Immature natural killer cell (primary cell): ENCODE measurements around the gene FSTL3. TPM values are rescaled to one million over a fixed set of nuclear protein-coding genes. Genes with fewer than 3 reads are reported as not detected.
A peak's percentile ranks its signal among the peaks of the same experiment; 100 is the strongest.

ENCODE experiments used
- DNase-seq, 3 donors: peaks; one replicate each; pipeline ENCODE4 v3.0.0; 2022; ENCODE audit warnings: mixed read lengths in 1 of 3
- H3K27ac Mint-ChIP-seq, 6 donors: one replicate each; pipeline ENCODE4 v1.8.0; 2020; ENCODE audit warnings: mixed read lengths in 6 of 6, mild to moderate bottlenecking in 5 of 6, inconsistent platforms in 4 of 6, moderate library complexity in 3 of 6
- H3K27me3 Mint-ChIP-seq, 3 donors: one replicate each; pipeline ENCODE4 v1.8.0; 2020 to 2021; ENCODE audit warnings: low read depth in 3 of 3, mild to moderate bottlenecking in 3 of 3, mixed read lengths in 3 of 3, moderate library complexity in 3 of 3, inconsistent platforms in 1 of 3
- H3K36me3 Mint-ChIP-seq, 3 donors: one replicate each; pipeline ENCODE4 v1.8.0; 2020; ENCODE audit warnings: mixed read lengths in 3 of 3, inconsistent platforms in 2 of 3, mild to moderate bottlenecking in 2 of 3
- H3K4me1 Mint-ChIP-seq, 2 donors: one replicate each; pipeline ENCODE4 v1.8.0; 2020; ENCODE audit warnings: inconsistent platforms in 2 of 2, mild to moderate bottlenecking in 2 of 2, mixed read lengths in 2 of 2, moderate library complexity in 1 of 2
- H3K4me3 Mint-ChIP-seq, 5 donors: one replicate each; pipeline ENCODE4 v1.8.0; 2020; ENCODE audit warnings: mild to moderate bottlenecking in 5 of 5, mixed read lengths in 5 of 5, inconsistent platforms in 3 of 5, moderate library complexity in 3 of 5
- H3K9me3 Mint-ChIP-seq, 6 donors: one replicate each; pipeline ENCODE4 v1.8.0; 2020; ENCODE audit warnings: mild to moderate bottlenecking in 6 of 6, mixed read lengths in 6 of 6, inconsistent platforms in 4 of 6, moderate library complexity in 3 of 6
- polyA plus RNA-seq, 3 donors: library from polyadenylated mRNA; unstranded; fragments of 300-500 nt; fragmentation: Illumina TruSeq; gene quantifications; one replicate each; pipeline ENCODE4 v1.2.3, GENCODE V29; 2021

FSTL3 gene
- polyA plus RNA-seq, 3 donors from 2014 or later: 1.4 to 2.6 TPM; not detected in 1

DNA sequence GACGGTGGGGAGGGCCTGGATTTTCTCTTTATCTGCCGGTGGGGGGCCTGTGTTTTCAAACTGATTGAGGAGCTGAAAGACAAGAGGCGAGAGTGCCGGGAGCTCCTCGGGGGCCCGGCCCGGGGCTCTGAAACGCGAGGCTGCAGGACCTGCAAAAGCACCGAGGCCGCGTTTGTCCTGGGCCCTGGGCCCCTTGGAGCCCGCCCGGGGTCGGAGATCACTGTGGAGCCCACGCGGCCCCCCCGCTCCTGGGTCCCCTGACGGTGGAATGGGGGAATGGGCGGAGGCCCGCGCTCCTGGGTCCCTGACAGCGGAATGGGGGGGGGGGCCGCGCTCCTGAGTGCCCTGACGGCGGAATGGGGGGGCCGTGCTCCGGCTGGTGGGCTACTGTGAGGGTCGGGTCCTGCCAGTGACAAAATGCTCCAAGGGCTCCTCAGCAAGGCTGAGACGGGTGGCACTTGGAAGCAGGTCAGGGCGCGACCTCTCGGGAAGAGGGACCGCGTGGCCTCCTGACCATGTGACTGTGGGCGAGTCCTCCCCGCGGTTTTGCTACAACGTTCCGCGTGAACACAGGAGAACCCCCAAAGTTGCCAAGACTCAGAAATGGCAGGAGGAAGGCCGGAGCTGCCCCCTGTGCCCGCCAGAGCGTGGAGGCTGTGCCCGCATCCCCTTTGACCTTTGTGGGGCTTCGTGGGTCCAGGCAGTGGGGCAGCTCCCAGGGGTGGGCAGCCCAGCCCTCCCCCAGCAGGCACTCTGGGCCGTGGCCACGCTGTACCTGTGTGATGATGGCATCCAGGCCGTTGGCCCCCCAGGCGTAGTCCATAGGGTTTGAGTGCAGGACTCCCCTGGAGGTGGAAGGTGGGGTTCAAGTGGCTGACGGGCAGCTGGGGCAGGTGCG, 27.0 kb upstream of the FSTL3 start:
- H3K27me3 Mint-ChIP-seq: peaks cover 2 to 6% (median 4%) of the 10 kb centered on the region in 3 donors
- H3K9me3 Mint-ChIP-seq: no peaks in the 10 kb centered on the region
- DNase-seq: no peak
- H3K4me3 Mint-ChIP-seq: no peak overlapping the region
- H3K27ac Mint-ChIP-seq: no peak overlapping the region
- peaks cover 8 to 12% of the 10 kb centered on the region in 2 donors for H3K4me1 Mint-ChIP-seq
- peaks cover 0 to 3% (median 0%) of the 10 kb centered on the region in 3 donors for H3K36me3 Mint-ChIP-seq

DNA sequence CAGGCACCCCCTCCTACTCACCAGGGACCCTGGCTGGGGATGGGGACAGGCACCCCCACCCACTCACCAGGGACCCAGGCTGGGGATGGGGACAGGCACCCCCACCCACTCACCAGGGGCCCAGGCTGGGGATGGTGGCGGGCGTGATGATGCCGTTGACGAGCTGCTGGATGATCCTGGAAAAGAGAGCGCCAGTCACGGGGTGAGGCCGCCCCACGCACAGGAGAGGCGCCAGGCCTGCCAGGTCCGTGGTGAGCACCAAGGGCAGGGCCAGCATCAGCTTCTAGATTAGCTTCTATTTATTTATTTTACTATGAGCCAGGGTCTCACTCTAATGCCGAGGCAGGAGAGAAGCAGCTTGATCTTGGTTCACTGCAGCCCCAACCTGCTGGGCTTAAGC, 26.1 kb upstream of the FSTL3 start:
- no peak overlapping the region for H3K4me3 Mint-ChIP-seq
- H3K27me3 Mint-ChIP-seq: peaks cover 4 to 8% (median 5%) of the 10 kb centered on the region in 3 donors
- no peak overlapping the region for H3K27ac Mint-ChIP-seq
- H3K9me3 Mint-ChIP-seq: no peaks in the 10 kb centered on the region
- peaks cover 12 to 19% of the 10 kb centered on the region in 2 donors for H3K4me1 Mint-ChIP-seq
- peaks cover 0 to 3% (median 0%) of the 10 kb centered on the region in 3 donors for H3K36me3 Mint-ChIP-seq
- no peak for DNase-seq

DNA sequence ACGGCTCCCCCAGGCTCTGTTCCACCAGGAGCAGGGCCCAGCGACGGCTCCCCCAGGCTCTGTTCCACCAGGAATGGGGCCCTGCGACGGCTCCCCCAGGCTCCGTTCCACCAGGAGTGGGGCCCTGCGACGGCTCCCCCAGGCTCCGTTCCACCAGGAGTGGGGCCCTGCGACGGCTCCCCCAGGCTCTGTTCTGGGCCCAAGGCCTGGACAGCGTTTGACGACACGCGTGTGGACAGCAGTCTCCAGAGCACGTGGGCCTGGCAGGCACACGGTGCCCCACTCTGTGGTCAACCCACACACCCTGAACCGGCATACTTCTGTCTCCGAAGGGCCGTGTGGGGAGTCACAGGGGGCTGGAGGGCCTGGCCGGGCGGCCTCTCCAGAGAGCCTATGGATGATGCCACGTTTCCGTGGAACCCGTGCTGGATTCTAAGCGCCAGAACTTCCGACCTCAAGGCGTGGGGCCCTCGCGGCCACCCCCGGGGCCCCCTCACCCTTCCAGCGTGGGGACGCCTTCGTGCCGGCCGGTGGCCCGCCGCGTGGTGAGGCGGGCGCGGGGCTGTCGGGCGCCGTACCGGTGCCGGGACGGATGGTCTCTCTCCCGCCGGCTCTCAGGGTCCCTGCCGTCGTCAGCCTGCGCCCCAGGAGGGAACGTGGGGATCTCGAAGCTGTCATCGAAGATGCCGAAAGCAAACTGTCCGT, 24.9 kb upstream of the FSTL3 start:
- H3K36me3 Mint-ChIP-seq: peaks cover 0 to 3% (median 0%) of the 10 kb centered on the region in 3 donors
- peaks cover 24 to 30% of the 10 kb centered on the region in 2 donors for H3K4me1 Mint-ChIP-seq
- no peak overlapping the region for H3K27ac Mint-ChIP-seq
- H3K4me3 Mint-ChIP-seq: no peak overlapping the region
- H3K27me3 Mint-ChIP-seq: peaks cover 3 to 6% (median 4%) of the 10 kb centered on the region in 3 donors
- no peak for DNase-seq
- H3K9me3 Mint-ChIP-seq: no peaks in the 10 kb centered on the region

DNA sequence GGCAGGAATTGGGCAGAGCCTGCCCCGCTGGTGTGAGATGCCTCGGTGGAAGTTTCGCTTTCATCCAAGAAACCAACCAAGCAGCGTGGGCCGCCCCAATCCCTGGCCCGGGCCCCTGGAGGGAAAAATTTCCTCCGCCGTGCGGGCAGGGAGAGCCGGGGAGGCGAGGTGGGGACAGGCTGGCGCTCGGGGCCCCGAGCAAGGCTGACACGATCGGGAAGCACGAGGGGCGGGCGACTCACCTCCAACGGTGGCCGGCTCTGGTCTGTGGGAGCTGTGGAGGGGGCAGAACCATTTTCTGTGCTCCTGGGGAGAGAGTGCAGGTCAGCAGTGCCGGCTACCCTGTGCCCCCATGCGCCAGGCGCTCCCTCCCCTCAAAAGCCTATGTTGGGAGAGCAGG, 24.2 kb upstream of the FSTL3 start:
- Mint-ChIP-seq H3K4me3 (no peak overlapping the region), H3K9me3 (no peaks in the 10 kb centered on the region), H3K36me3 (peaks cover 0 to 3% (median 0%) of the 10 kb centered on the region in 3 donors), H3K27ac (no peak overlapping the region), H3K27me3 (peaks cover 2 to 9% (median 6%) of the 10 kb centered on the region in 3 donors), H3K4me1 (peaks cover 27 to 36% of the 10 kb centered on the region in 2 donors)
- no peak for DNase-seq

DNA sequence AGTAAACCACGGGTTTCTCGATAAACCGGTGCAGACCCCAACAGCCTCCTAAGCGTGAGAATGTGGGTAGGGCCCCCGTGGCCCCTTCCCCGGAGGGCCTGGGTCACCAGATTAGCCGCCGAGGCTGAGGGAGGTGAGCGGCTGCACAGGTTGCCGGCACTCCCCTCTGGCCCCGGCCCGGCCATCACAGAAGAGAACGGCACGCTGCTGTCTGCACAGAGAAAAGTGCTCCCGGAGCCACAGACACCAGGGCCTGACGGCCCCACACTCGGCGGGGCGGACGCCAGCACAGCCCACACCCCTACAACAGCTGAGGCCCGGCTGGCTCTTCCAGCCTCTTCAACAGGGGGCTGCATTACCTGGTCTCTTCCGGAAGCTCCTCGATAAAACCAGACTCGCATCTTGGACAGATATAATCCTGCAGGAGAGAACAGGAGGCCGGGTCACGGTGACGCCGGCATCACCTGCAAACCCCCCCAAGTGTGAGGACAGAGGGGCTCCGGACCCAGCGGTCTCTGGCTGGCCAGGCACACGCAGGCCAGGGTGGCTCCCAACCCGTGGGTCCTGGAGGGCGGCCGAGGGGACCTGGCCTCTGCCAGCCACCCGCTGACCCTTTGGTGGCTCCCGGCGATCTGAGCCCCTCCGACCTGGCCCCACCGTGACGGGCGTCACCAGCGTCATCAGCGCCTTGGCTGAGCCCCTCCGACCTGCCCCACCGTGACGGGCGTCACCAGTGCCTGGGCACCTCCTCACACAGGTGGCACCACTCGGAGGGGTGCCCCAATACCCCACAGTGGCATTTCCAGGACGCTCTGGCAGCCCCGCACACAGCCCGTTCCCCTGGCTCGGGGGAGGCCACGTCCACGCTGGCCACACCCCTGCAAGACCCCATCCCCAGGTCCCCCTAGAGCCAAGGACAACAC, 23.5 kb upstream of the FSTL3 start:
- H3K4me1 Mint-ChIP-seq: peaks cover 27 to 43% of the 10 kb centered on the region in 2 donors
- H3K9me3 Mint-ChIP-seq: no peaks in the 10 kb centered on the region
- H3K36me3 Mint-ChIP-seq: peaks cover 0 to 3% (median 0%) of the 10 kb centered on the region in 3 donors
- H3K4me3 Mint-ChIP-seq: no peak overlapping the region
- H3K27me3 Mint-ChIP-seq: peaks cover 5 to 15% (median 9%) of the 10 kb centered on the region in 3 donors
- H3K27ac Mint-ChIP-seq: no peak overlapping the region
- DNase-seq: no peak

DNA sequence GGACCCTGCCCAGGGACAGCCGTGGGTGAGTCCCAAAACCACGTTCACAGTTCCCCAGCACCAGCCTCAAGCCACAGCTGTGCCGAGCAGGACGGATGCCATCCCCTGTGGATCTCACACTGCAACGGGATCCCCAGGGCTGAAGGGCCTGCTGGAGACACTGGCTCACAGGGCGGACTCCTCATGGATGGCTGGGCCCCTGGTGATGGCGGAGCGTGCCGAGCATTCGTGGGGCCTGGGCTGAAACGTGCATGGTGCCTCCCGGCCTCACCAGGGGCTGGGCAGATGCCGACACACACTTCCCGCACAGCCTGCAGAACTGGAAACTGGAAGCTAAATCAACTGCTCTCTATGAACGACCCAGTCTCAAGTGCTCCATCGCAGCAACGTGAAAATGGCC, 22.8 kb upstream of the FSTL3 start:
- Mint-ChIP-seq H3K36me3 (peaks cover 0 to 3% (median 0%) of the 10 kb centered on the region in 3 donors), H3K27ac (peak overlapping the region in 2 of 6 donors; percentile 46 to 57), H3K4me3 (peak overlapping the region in 1 of 5 donors; percentile 26), H3K27me3 (peaks cover 5 to 15% (median 9%) of the 10 kb centered on the region in 3 donors), H3K9me3 (no peaks in the 10 kb centered on the region), H3K4me1 (peaks cover 27 to 48% of the 10 kb centered on the region in 2 donors)
- no peak for DNase-seq

DNA sequence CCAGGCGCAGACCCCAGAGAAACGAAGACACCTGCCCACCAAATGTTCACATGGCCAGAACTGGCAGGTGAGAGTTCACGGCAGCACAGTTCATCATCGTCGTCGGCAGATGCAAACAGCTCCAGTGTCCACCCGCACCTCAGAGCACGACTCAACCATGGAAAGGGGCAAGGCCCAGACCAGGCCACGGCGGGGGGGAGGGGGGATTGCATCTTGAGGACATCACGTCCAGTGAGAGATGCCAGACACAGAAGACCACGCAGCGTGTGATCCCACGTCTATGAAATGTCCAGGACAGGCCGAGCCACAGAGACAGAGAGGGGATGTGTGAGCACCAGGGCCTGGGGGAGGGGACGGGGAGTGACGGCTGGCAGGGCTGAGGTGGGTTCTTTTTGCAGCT, 20.5 kb upstream of the FSTL3 start:
- peak overlapping the region; percentile 17 to 61 (median 43) for H3K4me3 Mint-ChIP-seq
- DNase-seq: no peak
- peaks cover 0 to 2% (median 0%) of the 10 kb centered on the region in 3 donors for H3K36me3 Mint-ChIP-seq
- peaks cover 12 to 28% (median 20%) of the 10 kb centered on the region in 3 donors for H3K27me3 Mint-ChIP-seq
- no peaks in the 10 kb centered on the region for H3K9me3 Mint-ChIP-seq
- H3K27ac Mint-ChIP-seq: peak overlapping the region; percentile 79 to 93 (median 86)
- H3K4me1 Mint-ChIP-seq: peaks cover 41 to 68% of the 10 kb centered on the region in 2 donors

DNA sequence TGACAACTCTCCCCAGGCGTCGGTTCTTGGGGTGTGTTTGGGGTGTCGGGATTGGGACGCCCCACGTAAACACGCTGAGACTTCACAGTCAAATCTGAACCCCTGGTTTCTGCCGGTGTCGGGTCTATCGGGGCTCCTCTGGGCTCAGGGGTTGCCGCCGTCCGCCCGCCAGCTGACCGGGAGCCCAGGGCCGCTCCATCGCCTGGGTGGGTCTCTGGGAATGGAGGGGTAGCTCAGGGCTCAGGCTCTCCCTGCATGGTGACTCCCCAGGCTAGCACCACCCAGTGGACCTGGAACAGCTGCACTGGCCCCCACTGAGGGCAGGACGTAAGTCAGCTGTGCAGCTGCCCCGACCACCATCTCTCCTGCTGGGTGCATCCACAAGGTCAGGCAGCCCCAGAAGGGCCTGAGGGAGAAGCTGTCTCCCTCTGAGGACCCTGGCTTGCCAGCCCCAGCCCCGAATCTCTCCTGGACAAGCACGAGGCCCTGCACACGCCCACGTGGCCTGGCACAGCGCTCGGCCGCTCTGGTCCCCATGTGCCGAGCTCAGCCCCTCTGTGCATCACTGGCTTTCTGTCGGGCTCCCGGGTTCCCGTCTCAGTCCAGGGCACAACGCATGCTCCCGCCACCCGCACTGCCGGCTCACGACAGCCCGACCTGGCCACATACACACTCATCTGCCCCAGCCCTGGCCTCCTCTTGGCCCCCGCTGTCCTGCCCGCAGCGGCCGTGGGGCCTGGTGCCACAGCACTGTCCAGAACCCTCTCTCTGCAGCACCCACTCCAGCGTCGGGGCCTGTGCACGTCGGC, 19.2 kb upstream of the FSTL3 start:
- peaks cover 49 to 73% of the 10 kb centered on the region in 2 donors for H3K4me1 Mint-ChIP-seq
- peaks cover 25 to 38% (median 30%) of the 10 kb centered on the region in 3 donors for H3K27me3 Mint-ChIP-seq
- peak overlapping the region in 3 of 5 donors; percentile 7 to 75 (median 61) for H3K4me3 Mint-ChIP-seq
- peak overlapping the region in 5 of 6 donors; percentile 82 to 99 (median 93) for H3K27ac Mint-ChIP-seq
- no peaks in the 10 kb centered on the region for H3K36me3 Mint-ChIP-seq
- no peaks in the 10 kb centered on the region for H3K9me3 Mint-ChIP-seq
- no peak for DNase-seq

DNA sequence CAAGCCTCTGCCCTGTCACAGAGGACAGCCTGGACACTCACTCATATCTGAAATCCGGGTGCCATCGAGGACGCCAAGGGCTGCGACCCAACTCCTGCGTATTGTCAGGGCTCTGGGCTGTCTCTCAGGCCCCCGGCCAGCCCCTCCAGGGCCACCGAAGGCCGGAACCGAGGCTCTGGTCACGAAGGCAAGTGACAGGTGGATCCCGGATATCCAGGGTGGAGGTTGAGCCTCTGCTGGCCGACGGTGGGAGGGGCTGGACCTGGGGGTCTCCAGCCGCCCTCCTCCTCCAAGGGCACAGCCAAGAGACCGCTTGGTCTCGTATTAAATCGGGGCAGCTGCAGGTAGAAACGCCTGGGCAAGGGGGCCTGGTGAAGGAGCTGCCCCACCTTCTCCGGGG, 18.6 kb upstream of the FSTL3 start:
- Mint-ChIP-seq H3K27me3 (peaks cover 27 to 41% (median 33%) of the 10 kb centered on the region in 3 donors), H3K4me3 (peak overlapping the region in 1 of 5 donors; percentile 25), H3K4me1 (peaks cover 49 to 74% of the 10 kb centered on the region in 2 donors), H3K27ac (peak overlapping the region; percentile 40 to 99 (median 80)), H3K9me3 (no peaks in the 10 kb centered on the region), H3K36me3 (no peaks in the 10 kb centered on the region)
- no peak for DNase-seq

DNA sequence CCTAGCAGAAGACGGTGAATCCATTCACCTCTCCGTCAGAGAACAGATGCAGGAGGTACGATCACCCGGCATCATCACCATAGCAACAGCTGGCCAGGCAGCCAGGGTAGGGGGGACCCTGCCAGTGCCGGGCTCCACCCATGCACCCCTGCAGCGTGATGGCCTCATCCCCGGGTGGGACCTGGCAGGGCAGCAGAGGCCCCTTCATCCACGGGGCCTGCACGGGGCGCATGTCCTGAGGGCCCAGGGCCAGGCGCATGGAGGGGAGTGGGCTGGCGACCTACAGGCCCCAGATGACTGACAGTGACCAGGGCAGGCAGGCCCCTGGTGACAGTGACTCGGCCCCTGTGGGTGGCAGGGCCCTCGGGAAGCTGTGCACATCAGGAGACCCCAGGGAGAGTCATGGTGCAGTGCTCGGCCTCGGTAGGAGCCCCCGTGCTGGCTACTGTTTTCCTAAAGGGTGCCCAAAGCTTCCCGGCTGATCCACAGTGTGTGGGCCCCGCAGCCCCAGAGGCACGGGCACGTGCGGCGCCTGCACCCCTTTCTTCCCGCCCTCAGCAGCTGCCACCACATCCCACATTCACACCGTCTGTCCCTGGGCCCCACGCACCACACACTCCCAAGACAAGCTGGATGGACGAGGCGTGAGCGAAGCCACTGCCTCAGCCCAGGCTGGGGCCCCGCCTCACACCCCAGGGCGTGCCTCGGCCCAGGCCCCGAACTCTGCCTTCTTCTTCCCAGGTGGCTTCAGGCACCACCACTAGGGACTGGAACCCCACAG, 17.9 kb upstream of the FSTL3 start:
- H3K4me3 Mint-ChIP-seq: peak overlapping the region; percentile 40 to 96 (median 70)
- peak overlapping the region; percentile 88 to 99 (median 95) for H3K27ac Mint-ChIP-seq
- DNase-seq: no peak
- no peaks in the 10 kb centered on the region for H3K9me3 Mint-ChIP-seq
- H3K36me3 Mint-ChIP-seq: no peaks in the 10 kb centered on the region
- H3K4me1 Mint-ChIP-seq: peaks cover 49 to 72% of the 10 kb centered on the region in 2 donors
- peaks cover 27 to 44% (median 33%) of the 10 kb centered on the region in 3 donors for H3K27me3 Mint-ChIP-seq

DNA sequence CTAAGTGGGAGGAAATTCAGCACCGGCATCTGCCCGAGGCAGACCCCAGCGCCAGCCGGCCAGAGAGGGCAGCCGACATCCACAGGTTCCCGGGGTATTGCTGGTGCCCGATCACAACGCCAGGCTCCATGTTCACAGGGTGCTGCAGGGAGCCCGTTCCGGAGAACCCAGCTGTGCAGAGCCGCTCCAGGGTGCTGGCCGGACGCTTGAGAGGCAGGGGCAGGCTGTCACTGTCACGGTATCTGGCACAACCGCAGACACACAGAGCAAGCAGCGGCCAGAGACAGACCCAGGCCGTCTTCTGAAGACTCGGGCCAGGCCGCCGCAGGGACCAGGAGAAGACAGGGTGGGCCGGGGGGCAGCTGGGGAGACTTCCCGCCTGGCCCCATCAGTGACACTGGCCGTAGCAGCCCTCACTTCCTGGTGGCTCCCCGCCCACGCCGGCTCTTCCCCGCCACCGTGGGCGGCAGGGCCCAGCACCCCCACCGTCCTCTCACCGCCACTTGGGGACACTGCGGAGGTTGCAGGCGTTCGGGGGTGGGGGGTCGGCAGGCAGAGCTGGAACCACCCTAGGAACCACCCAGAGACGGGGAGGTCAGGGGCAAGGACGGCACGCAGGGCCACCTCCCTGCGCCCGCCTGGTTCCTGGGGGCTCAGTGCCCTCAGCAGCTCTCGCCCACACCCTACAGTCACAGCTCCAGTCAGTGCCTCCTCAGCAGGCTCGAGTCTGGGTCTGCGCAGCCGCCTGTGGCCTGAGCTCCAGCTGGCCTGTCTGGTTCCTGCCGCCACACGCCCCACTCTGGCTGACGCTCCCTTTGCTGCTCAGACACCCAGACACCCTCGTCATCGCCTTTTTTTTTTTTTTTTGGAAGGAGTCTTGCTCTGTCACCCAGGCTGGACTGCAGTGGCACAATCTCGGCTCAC, 17.0 kb upstream of the FSTL3 start:
- H3K4me1 Mint-ChIP-seq: peaks cover 51 to 68% of the 10 kb centered on the region in 2 donors
- H3K27ac Mint-ChIP-seq: peak overlapping the region; percentile 98 to 100 (median 99)
- H3K27me3 Mint-ChIP-seq: peaks cover 31 to 53% (median 39%) of the 10 kb centered on the region in 3 donors
- peak; percentile 85 to 91 (median 86) for DNase-seq
- peak overlapping the region; percentile 94 to 99 (median 96) for H3K4me3 Mint-ChIP-seq
- H3K9me3 Mint-ChIP-seq: peaks cover 0 to under 1% (median 0%) of the 10 kb centered on the region in 6 donors
- H3K36me3 Mint-ChIP-seq: no peaks in the 10 kb centered on the region
